CD4-positive, alpha-beta T cell treated with Interleukin-6 at 100 ng/mL for 8 hours (primary cell): ENCODE measurements around the gene LDLRAD3.
"Not testable (repeated sequence)": the region's sequence is repeated elsewhere in the genome, so short reads cannot be mapped to it uniquely, and the experiment has no call there.

Experiments used
- DNase-seq: peaks from one replicate; pipeline ENCODE4 v3.0.0-alpha.2; 2020; ENCODE audit warnings: mixed read lengths, low spot score

Gene LDLRAD3, protein sequence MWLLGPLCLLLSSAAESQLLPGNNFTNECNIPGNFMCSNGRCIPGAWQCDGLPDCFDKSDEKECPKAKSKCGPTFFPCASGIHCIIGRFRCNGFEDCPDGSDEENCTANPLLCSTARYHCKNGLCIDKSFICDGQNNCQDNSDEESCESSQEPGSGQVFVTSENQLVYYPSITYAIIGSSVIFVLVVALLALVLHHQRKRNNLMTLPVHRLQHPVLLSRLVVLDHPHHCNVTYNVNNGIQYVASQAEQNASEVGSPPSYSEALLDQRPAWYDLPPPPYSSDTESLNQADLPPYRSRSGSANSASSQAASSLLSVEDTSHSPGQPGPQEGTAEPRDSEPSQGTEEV

DNA sequence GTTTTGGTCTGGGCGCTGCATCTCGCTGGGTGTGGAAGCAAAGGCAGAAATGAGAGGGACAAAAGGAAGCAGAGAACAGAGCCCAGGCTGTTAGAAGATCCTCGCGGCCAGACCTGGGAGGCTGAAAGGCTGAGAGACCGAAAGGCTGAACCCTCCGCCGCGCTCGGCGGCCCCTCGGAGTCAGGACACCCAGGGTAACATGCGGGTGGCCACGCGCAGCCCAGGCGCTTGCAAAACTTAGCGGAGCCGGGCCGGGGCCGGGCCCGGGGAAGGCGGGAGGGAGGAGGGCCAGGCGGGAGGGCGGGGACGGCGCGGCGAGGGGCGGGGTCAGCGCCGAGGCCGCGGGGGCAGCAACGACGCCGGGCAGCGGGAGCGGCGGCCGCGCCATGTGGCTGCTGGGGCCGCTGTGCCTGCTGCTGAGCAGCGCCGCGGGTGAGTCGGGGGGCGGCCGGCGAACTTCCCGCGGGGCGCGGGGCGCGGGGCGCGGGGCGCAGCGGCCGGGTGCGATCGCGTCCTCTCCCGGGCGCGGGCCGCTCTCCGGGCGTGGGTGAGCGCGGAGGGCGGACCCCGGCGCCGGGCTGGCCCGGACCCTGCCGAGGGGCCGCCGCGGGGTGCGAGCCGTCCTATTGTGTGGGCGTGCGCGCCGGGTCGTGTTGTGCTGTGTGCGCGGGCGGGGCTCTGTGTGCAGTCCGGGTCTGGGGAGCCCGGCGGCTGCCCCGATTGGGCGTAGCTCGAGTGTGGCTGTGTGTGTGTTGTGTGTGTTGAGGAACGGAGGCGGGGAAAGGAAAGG lies at the start of gene LDLRAD3:
Gene LDLRAD3 (plus strand): TSS at position 350 of the 790 bp plus-strand sequence. CDS start 37 bp downstream, at position 387.
- DNase-seq: peak; percentile 3

DNA sequence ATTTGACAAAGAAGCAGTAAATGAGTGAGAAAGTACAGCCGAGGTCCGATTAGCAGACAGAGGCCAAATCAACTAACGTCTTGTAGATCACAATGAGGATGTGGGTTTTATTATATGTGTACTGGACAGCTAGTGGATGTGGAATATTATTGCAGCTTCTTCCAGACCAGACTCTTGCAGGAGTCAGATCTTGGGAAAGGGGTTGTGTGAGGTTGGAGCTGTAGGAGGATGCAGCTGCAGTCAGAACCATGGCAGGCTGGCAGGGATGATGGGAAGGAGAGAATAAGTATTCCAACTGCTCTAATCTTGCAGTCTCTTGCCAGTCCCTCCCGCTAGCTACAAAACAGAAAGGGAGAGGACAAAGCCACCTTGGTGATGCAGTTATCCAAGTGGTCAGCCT lies 46.8 kb upstream of the LDLRAD3 start:
- no peak for DNase-seq

DNA sequence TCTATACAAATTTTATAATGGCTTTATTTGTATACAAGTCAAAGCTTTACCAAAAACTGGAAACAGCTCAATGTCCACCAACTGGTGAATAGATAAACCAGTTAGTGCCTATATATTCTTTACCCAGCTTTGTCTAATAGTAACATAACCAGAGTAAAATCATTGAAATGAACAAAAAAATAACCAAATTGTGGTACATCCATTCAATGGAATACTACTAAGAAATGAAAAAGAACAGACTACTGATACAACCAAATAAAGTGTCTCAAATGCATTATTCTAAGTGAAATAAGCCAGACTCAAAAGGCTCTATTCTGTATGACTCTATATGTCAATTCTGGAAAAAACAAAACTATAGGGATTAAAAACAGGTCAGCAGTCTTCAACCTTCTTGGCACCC lies 40.9 kb upstream of the LDLRAD3 start:
- no peak for DNase-seq

DNA sequence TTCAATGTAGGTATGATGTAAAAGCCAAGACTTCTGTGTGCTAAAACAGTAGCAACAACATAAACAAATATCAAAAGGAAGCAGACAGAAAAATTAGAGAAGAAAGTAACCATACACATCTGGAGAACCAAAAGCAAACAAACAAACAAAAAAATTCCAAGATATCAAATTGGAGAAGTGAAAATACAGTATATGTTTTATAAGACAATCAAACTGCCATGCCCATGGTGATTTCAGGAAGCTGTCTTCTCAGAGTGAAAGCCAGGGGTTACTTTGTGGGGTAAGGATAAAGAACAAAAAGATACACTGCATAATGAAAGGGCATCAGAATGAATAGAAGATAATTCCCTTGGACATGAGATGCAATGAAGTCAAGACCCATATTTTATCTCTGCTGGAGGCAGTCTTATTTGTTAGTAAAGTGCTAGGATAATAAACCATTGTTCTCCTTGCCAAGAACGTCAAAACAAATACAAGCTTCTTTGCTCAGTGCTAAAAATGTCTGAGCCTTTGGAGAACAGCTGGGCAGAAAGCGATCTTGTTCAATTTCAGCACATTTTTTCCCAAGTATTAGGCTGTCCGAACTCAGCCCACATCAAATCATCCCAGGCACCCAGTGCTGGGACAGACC lies 38.1 kb upstream of the LDLRAD3 start:
- DNase-seq: no peak

DNA sequence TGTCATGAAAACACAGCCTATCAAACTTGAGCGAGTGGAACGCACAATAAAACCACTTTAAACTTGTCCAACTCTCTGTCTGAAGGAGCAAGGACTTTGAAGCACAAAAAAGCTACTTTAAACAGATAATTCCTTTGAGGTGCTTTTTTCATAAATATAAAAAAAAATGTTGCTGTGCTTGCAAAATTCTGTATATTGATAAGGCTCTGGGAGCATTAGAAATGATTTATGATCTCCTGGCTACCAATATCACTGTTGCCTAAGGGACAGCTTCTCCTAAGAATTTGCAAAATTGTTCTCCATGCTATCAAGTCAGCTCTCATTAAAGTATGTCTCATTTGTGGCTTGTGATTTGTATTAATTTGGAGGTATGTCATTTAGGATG lies 37.6 kb upstream of the LDLRAD3 start:
- DNase-seq: no peak

DNA sequence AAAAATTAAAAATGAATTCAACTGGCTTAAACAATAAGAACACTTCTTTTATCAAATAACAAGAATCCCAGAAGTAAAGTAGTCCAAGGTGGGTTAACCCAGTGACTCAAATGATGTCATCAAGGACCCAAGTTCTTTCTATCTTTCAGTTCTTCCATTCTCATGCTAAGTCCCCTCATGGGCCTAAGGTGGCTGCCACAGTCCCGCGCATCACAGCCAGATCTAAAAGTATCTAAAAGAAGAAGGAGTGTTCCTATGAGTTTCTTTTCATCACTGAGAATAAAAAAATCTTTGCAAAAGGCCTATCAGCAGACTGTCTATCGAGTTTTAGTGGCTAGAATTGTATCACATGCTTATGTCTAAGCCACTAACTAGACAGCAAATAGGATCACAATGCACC lies 37.2 kb upstream of the LDLRAD3 start:
- no peak for DNase-seq

DNA sequence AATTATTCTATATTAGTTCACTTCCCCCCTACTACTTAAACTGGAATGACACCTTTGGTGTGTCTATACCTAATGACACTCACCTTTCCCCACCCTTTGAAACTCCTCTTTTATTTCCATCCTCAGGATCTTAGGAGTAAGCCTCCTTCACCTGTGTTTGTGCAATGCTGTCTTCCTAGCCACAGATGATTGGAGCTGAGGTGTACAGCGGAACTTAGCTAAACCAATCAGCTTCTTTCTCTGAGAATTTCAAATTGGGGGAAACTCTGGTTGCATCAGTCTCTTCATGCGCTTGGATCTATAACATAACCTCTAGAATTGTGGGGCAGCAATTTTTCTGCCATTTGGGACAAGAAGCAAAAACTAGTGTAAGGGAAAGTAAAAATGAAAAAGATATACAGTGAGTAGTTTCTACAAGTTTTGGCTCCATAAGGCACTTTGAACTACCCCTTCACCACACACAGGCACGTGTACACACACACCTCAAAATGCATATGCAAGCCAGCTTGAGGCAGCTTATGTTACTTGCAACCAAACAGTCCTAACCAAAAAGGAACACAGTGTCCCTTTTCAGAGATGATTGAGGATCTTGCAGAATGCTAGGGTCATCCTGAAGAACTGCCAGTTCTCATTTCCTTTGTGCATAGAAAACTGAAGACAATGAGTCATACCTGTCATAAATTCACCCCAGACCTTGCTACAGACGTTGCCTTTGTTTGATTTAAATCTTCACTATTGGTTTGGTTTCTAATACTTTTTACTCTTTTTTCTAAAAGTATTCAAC lies 36.0 kb upstream of the LDLRAD3 start:
- DNase-seq: no peak

DNA sequence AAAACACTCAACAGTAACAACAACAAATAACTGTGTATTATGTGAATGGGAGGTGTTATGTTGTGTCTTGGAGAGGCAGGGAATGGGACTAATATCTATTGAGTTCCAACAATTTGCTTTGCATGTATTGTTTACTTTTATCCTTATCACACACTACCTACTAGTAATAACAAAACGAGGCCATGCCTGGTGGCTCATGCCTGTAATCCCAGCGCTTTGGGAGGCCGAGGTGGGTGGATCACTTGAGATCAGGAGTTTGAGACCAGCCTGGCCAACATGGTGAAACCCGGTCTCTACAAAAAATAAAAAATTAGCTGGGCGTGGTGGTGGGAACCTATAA lies 35.5 kb upstream of the LDLRAD3 start:
- not testable (repeated sequence) for DNase-seq

DNA sequence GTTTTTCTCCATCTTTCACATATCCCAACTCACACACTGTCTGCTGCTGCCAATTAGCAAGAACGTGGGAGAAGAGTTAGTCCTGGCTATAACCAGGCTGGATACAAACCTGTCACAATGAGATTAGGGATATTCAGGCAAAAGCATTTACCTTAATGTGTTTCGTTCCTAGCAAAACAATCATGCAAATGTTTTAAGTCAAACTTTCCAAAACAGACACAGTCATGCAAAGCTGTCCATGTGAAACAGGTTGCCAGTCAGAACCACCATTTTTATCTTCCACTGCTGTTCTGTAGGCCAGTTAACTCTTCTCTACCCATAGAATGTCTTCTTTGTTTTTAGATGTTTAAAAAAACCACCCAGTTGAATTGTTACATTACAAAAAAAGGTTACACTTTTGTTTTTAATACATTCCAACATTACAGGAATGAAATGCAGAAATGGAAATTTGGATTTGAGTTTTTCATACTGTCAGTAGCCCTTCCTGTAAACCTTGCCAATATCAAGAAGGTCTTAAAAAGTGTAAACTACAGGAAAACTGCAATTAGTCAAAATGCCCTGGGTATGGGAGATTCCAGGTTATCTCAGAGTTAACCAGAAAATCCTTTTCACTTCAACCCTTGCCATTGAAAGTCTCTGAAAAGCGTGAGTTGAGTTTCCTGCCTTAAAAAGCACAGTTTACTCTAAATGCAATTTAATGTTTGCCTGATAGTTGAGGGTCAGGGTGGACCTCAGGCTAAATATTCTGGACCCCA lies 34.2 kb upstream of the LDLRAD3 start:
- no peak for DNase-seq

DNA sequence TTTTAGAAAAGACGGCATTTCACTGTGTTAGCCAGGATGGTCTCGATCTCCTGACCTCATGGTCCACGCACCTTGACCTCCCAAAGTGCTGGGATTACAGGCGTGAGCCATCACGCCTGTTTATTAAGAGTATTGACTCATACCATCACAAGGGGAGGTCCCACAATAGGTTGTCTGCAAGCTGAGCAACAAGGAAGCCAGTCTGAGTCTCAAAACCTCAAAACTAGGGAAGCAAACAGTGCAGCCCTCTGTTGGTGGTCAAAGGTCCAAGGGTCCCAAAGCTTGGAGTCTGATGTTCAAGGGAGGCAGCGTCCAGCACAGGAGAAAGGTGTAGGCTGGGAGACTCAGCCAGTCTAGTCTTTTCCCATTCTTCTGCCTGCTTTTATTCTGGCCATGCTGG lies 32.8 kb upstream of the LDLRAD3 start:
- DNase-seq: no peak

DNA sequence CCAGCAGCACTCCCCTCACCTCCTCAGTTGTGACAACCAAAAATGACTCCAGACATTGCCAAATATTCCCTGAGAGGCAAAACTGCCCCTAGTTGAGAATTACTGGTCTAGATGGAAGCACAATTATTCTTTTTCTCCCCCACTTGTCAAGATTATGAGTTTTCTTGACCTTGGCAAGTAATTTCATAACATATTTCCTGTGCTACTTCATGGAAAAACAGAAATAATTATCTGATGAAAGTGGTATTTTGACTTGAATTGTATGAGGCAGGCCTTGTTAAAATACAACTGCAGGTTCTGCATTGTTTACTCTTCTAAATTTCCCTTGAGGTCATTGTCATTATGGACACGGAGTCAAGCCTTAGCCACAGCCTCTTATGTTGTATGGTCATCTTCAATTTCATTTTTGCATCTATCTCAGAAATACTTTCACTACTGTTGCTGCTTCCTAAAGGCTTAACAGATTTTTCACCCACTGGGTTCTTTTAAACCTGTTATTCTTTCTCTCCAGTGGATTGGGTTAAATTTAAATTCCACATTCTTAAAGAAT lies 32.2 kb upstream of the LDLRAD3 start:
- no peak for DNase-seq

DNA sequence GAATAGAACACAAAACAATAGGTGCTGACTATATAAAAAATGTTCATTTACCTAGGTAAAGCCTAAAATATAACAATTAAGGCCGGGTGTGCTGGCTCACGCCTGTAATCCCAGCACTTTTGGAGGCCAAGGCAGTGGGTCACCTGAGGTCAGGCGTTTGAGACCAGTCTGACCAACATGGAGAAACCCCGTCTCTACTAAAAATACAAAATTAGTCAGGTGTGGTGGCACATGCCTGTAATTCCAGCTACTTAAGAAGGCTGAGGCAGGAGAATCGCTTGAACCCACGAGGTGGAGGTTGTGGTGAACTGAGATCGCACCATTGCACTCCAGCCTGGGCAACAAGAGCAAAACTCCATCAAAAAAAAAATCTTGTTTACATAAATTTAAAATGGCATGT lies 31.4 kb upstream of the LDLRAD3 start:
- not testable (repeated sequence) for DNase-seq

DNA sequence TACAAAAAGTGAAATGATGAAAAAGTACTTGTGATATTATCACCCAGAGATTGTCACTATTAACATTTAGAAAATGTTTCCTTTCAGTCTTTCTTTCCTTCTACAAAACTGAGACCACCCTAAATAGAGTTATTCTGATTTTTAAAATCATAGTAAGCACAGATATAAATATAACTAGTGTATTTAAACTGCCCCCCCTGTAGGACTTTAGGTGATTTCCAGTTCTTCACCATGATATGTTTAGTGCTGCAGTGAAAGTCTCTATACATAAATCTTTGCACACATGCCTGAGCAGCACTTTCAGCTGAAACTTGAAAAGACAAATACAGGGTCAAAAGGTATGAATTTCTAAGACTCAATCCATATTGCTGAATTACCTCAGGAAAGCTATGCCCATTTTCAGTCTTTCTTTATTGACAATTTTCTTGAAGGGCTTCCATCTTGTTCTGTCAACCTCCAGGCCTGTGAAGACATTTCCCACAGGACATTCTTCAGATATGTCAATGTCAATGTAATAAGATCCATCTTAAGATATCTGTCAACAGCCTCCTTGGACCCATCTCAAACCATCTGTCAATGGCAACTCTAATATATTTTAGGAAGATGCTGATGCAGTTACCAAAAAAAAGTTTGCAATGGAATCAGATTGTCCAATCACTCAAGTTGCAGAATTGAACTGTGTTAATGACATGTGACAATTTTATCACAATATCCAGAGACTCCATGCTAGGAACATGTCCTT lies 30.8 kb upstream of the LDLRAD3 start:
- no peak for DNase-seq

DNA sequence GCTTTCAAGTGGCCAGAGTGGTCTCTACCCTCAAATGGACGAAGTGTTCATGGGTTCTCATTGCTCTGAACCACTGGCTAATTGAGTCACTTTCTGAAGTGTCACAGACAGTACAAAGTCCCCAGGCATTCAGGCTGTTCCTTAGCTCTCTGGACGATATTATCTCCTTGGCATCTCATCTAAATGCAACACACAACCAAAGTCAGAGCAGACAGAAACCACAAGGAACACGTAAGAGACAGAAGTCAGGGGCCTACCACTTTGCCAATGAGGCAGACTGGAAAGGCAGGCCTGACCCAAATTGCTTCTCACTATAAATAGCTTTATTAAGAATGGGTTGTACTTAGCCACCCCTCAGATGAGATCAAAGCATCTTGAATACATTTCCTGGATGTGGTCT lies 29.0 kb upstream of the LDLRAD3 start:
- DNase-seq: no peak

DNA sequence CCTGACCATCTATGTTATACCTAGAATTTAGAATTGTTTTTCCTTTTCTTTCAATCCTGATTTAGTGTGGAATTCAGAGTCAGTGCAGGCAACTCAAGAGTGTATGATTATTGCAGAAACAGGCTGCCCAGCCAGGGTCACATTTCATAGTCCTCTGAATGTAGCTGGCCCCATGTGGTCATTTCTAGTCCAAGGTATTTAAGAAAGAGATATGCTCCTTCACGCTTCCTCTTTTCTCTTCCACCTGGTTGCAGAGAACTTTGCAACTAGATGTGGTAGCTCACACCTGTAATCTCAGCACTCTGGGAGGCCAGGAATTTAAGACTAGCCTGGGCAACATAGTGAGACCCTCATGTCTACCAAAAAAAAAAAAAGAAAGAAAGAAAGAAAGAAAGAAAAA lies 27.6 kb upstream of the LDLRAD3 start:
- no peak for DNase-seq

DNA sequence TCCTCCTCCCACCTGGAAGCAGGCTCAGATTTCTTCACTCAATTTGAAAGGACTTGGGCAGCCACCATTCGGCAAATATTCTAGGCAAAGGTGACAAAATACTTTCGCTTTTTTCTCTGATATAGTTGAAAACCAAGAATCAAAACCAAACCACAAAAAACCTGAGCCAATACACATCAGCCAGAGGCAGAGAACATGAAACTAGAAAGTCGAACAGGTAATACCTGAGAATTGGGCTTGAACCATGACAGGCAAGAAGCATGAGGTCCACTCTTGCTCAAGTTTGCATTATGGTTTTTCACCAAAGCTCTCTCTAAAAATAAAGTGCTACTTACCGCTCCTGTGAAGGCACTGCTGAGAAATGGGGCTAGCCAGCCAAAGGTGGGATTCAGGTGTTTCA lies 26.2 kb upstream of the LDLRAD3 start:
- DNase-seq: no peak

DNA sequence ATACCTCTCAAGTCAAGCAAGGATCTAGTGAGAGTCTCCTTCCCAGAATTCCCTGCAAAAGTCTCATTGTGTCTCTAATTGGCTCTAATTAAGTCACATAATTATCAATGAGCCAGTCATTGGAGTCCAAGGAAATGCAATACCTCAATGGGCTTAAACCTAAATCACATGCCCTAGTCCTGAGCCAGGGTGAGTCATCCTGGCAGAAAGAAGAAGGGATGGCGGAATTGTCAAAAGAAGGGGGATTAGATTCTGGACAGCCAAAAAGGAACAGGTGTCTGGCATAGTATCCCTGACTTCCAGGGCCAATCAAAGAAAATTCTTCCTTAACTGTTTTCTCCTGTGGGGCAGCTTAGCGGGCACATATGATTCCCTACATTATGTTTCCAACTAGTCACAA lies 25.1 kb upstream of the LDLRAD3 start:
- DNase-seq: no peak

DNA sequence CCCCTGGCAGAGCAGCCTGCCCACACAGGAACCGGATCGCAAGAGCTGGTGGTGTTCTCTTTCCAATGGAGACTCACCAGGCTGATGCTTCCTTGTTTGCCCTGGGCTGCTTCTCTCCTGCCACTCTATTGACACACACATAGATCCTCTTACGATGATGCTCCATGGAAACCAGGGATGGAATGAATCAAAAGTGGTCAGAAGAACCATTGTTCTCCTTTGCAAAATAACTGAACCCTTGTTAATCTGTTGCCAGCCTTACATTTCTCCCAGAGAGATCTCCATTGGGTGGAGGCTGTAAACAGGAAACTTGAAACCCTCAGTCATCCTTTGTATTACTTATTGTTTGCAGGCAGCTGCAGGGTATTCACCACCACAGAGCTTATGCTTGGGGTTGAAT lies 24.6 kb upstream of the LDLRAD3 start:
- DNase-seq: no peak

DNA sequence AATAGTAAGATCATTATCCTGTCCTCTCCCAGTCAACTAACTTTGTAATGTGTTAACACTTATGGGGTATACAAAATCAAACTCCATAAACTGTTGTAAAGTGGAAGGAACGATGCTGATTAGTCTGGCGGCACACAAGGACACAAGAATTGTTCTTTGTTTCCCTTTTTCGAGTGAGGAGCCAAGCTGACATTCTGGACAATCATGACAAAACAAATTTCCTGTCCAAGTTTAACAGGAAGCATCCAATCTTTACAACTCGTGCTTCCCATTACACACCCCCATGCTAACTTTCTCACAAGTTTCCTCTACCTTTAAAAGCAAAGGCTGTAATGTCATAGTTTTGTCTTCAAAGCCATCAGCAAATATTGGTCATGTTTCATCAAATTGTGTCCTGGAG lies 20.4 kb upstream of the LDLRAD3 start:
- DNase-seq: no peak

DNA sequence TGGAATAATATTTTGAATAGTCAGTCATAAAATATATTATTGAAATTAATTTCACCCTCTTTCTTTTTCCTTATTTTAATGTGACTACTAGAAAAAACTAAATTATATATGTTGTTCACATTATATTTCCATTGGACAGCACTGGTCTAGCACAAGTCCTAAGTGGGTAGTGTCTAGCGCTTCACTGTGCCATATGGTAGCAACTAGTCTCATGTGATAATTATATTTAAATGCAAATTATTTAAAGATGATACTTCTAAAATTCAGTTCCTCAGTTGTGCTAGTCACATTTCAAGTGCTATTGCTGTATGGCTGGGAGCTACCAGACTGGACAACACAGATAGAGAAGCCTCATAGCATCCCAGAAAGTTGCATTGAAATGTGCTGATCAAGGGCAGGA lies 19.1 kb upstream of the LDLRAD3 start:
- no peak for DNase-seq

DNA sequence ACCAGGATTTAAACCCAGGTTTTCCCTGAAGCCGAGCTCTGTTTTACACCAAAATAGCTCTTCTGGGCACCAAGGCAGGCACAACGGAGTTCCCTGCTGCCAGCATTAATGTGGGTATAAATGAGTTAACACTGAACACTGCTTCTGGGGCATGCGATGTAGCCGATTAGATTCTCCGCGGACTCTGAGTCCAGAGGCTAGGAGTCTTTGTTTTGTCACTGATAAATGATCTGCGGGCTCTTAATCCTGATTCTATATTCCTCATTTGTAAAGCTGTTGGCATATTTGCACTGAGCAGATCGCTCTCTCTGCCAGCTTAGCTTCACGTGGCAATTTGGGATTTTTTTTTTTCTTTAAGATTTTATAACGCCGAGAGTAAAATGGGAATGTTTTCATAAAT lies 16.8 kb upstream of the LDLRAD3 start:
- DNase-seq: no peak
